HepG2 (cell line): ENCODE measurements around the gene OSGIN1. TPM values are rescaled to one million over a fixed set of nuclear protein-coding genes. Genes with fewer than 3 reads are reported as not detected.
A peak's percentile ranks its signal among the peaks of the same experiment; 100 is the strongest.

Experiments
- BHLHE40 ChIP-seq: IDR thresholded peaks from 2 replicates; pipeline ENCODE4 v1.6.1; 2011; ENCODE audit warnings: low read length, improper control_type of control experiment
- GATAD2A ChIP-seq: IDR thresholded peaks from 2 replicates; pipeline ENCODE4 v1.6.1; 2016
- HHEX ChIP-seq: IDR thresholded peaks from 2 replicates; pipeline ENCODE4 v1.6.1; 2016; ENCODE audit warnings: control low read depth
- IRF2 ChIP-seq: IDR thresholded peaks from 2 replicates; pipeline ENCODE4 v1.6.1; 2018; ENCODE audit warnings: missing genetic modification reagents, missing compliant biosample characterization
- MEIS2 ChIP-seq: sonication (generic); formaldehyde crosslinking; IDR thresholded peaks from 2 replicates; pipeline ENCODE4 v1.9.0; 2021; ENCODE audit warnings: mild to moderate bottlenecking, missing genetic modification reagents
- NR1H2 ChIP-seq: sonication (generic); formaldehyde crosslinking; IDR thresholded peaks from 2 replicates; pipeline ENCODE4 v1.8.1; 2022; ENCODE audit warnings: low read depth, missing genetic modification reagents, borderline replicate concordance
- PRMT3 ChIP-seq: sonication (generic); formaldehyde crosslinking; IDR thresholded peaks from 2 replicates; pipeline ENCODE4 v1.8.1; 2022; ENCODE audit warnings: low read depth, mild to moderate bottlenecking, moderate library complexity, missing genetic modification reagents, borderline replicate concordance
- RXRA ChIP-seq: sonication (generic); formaldehyde crosslinking; IDR thresholded peaks from 2 replicates; pipeline ENCODE4 v1.5.1; 2020; ENCODE audit warnings: missing genetic modification reagents
- SALL1 ChIP-seq: sonication (generic); formaldehyde crosslinking; IDR thresholded peaks from 2 replicates; pipeline ENCODE4 v1.8.0; 2022; ENCODE audit warnings: mild to moderate bottlenecking, missing genetic modification reagents
- SMYD3 ChIP-seq: sonication (generic); formaldehyde crosslinking; IDR thresholded peaks from 2 replicates; pipeline ENCODE4 v1.8.1; 2023; ENCODE audit warnings: mild to moderate bottlenecking, missing genetic modification reagents
- TCF7 ChIP-seq: sonication (generic); IDR thresholded peaks from 2 replicates; pipeline ENCODE4 v1.6.1; 2016; ENCODE audit warnings: antibody characterized with exemption, low read depth
- ZMYM4 ChIP-seq: sonication (generic); formaldehyde crosslinking; IDR thresholded peaks from 2 replicates; pipeline ENCODE4 v1.8.1; 2023; ENCODE audit warnings: mild to moderate bottlenecking, missing genetic modification reagents
- ZNF253 ChIP-seq: sonication (generic); formaldehyde crosslinking; IDR thresholded peaks from 2 replicates; pipeline ENCODE4 v1.8.0; 2022; ENCODE audit warnings: mild to moderate bottlenecking, missing genetic modification reagents, borderline replicate concordance
- ZNF367 ChIP-seq: sonication (generic); formaldehyde crosslinking; IDR thresholded peaks from 2 replicates; pipeline ENCODE4 v1.4.0; 2020; ENCODE audit warnings: missing genetic modification reagents, borderline replicate concordance
- ZNF547 ChIP-seq: sonication (generic); formaldehyde crosslinking; IDR thresholded peaks from 2 replicates; pipeline ENCODE4 v1.5.1; 2020; ENCODE audit warnings: mild to moderate bottlenecking, missing genetic modification reagents
- ZNF557 ChIP-seq: sonication (generic); formaldehyde crosslinking; IDR thresholded peaks from 2 replicates; pipeline ENCODE4 v1.4.0; 2020; ENCODE audit warnings: missing genetic modification reagents
- ZNF720 ChIP-seq: sonication (generic); formaldehyde crosslinking; IDR thresholded peaks from 2 replicates; pipeline ENCODE4 v1.4.0; 2020; ENCODE audit warnings: missing genetic modification reagents
- ZSCAN21 ChIP-seq: sonication (generic); formaldehyde crosslinking; IDR thresholded peaks from 2 replicates; pipeline ENCODE4 v1.8.0; 2022; ENCODE audit warnings: mild to moderate bottlenecking, missing genetic modification reagents, moderate library complexity, borderline replicate concordance
- ZSCAN25 ChIP-seq: sonication (generic); formaldehyde crosslinking; IDR thresholded peaks from 2 replicates; pipeline ENCODE4 v1.8.0; 2022; ENCODE audit warnings: mild to moderate bottlenecking, missing genetic modification reagents
- polyA plus RNA-seq, 8 experiments: library from polyadenylated mRNA; depleted of rRNA in 3 of 8; stranded (reverse) in 7 of 8; unstranded in 1 of 8; fragments of >200 nt; fragmentation: Illumina TruSeq in 4 of 8; extraction: Trizol in 4 of 8; gene quantifications; 2 replicates each; pipeline versions ENCODE4 v1.2.1 to v1.2.3, GENCODE V29; 2011 to 2016; ENCODE audit warnings: low read depth in 4 of 8, missing spikeins in 1 of 8, mixed read lengths in 1 of 8; ENCODE audit not compliant: insufficient read depth in 1 of 8
- total RNA-seq, 5 experiments: library from RNA; depleted of rRNA; stranded (reverse); fragments of >200 nt; fragmentation: Illumina TruSeq; extraction: Trizol; gene quantifications; 2 replicates each; pipeline ENCODE4 v1.2.3, GENCODE V29; 2016; ENCODE audit warnings: low read depth in 1 of 5
- TF ChIP-seq, protein P1 (sequence below): sonication (generic); formaldehyde crosslinking; IDR thresholded peaks from 2 replicates; pipeline ENCODE4 v1.4.0; 2020; ENCODE audit warnings: missing genetic modification reagents, borderline replicate concordance
- TF ChIP-seq, protein P2 (sequence below): sonication (generic); formaldehyde crosslinking; IDR thresholded peaks from 2 replicates; pipeline ENCODE4 v1.5.1; 2020; ENCODE audit warnings: missing genetic modification reagents, mild to moderate bottlenecking, borderline replicate concordance
- TF ChIP-seq, protein P3 (sequence below): sonication (generic); formaldehyde crosslinking; IDR thresholded peaks from 2 replicates; pipeline ENCODE4 v1.4.0; 2020; ENCODE audit warnings: low read depth, missing genetic modification reagents
- TF ChIP-seq, protein P4 (sequence below): sonication (generic); formaldehyde crosslinking; IDR thresholded peaks from 2 replicates; pipeline ENCODE4 v1.5.0; 2020; ENCODE audit warnings: missing genetic modification reagents

OSGIN1 gene
- total and polyA plus RNA-seq, 2 of the 13 experiments (the other 11 are each of a cell fraction or from before 2014, with no cell fraction given): 20.5 to 27.1 TPM

DNA sequence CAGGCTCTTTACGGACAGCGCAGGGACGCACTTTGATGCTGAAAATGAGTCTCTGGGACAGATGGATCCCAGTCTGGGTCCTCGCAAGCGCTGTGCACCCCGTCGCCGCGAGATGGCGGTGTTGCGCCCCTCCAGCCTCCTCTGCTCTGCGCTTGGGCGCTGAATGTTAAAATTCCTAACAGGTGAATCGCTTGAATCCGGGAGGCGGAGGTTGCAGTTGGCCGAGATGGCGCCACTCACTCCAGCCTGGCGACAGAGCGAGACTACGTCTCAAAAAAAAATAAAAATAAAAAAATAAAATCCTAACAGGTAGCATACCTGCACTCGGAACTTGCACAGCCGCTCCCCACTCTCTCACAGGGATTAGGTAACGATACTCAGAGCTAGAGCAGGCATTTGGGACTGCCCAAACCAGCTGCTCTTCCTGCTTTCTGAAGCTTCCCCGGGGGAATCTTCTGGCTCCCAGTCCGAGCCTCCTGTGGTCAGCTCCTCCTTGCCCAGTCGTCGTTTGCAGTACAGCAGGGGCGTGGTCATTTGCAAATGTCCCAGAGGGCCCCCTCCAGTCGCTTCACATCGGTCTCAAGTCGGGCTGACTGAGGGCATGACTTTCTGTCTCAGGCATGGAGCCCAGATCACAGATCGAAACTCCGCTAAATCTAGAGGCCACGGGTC, 26.2 kb upstream of the OSGIN1 start (continued):
- TF ChIP-seq, protein P1, sequence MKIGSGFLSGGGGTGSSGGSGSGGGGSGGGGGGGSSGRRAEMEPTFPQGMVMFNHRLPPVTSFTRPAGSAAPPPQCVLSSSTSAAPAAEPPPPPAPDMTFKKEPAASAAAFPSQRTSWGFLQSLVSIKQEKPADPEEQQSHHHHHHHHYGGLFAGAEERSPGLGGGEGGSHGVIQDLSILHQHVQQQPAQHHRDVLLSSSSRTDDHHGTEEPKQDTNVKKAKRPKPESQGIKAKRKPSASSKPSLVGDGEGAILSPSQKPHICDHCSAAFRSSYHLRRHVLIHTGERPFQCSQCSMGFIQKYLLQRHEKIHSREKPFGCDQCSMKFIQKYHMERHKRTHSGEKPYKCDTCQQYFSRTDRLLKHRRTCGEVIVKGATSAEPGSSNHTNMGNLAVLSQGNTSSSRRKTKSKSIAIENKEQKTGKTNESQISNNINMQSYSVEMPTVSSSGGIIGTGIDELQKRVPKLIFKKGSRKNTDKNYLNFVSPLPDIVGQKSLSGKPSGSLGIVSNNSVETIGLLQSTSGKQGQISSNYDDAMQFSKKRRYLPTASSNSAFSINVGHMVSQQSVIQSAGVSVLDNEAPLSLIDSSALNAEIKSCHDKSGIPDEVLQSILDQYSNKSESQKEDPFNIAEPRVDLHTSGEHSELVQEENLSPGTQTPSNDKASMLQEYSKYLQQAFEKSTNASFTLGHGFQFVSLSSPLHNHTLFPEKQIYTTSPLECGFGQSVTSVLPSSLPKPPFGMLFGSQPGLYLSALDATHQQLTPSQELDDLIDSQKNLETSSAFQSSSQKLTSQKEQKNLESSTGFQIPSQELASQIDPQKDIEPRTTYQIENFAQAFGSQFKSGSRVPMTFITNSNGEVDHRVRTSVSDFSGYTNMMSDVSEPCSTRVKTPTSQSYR (CRISPR knock-in tag): no peak
- TF ChIP-seq PRMT3 (CRISPR knock-in tag) (no peak), ZSCAN25 (0 out of 2 replicates have a peak, but pooled peaks have one; percentile 39), TCF7 (no peak), ZNF557 (CRISPR knock-in tag) (no peak), IRF2 (peak; percentile 75; the same call in 1 of the 2 replicates), HHEX (CRISPR knock-in tag) (no peak), ZNF720 (no peak), ZNF547 (peak; percentile 45; the same call in 1 of the 2 replicates), ZSCAN21 (no peak), BHLHE40 (peak; percentile 47; the same call in 1 of the 2 replicates), MEIS2 (CRISPR knock-in tag) (peak; percentile 28; the same call in 1 of the 2 replicates), GATAD2A (CRISPR knock-in tag) (peak; percentile 73), NR1H2 (CRISPR knock-in tag) (no peak), SMYD3 (CRISPR knock-in tag) (no peak), SALL1 (CRISPR knock-in tag) (peak; percentile 65), ZNF367 (CRISPR knock-in tag) (no peak), RXRA (CRISPR knock-in tag) (no peak), ZMYM4 (CRISPR knock-in tag) (0 out of 2 replicates have a peak, but pooled peaks have one; percentile 20), ZNF253 (no peak)
- TF ChIP-seq, protein P2, sequence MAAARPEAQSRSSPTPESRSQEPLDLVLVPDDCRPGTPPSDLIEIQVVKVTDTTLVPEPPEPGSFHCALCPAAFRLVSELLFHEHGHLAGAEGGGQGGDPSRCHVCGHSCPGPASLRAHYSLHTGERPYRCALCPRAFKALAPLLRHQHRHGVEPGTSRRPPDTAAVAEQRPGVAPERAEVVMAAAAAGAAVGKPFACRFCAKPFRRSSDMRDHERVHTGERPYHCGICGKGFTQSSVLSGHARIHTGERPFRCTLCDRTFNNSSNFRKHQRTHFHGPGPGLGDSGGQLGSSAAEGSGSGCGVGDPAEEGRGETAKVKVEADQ: 0 out of 2 replicates have a peak, but pooled peaks have one; percentile 71
- TF ChIP-seq, protein P3, sequence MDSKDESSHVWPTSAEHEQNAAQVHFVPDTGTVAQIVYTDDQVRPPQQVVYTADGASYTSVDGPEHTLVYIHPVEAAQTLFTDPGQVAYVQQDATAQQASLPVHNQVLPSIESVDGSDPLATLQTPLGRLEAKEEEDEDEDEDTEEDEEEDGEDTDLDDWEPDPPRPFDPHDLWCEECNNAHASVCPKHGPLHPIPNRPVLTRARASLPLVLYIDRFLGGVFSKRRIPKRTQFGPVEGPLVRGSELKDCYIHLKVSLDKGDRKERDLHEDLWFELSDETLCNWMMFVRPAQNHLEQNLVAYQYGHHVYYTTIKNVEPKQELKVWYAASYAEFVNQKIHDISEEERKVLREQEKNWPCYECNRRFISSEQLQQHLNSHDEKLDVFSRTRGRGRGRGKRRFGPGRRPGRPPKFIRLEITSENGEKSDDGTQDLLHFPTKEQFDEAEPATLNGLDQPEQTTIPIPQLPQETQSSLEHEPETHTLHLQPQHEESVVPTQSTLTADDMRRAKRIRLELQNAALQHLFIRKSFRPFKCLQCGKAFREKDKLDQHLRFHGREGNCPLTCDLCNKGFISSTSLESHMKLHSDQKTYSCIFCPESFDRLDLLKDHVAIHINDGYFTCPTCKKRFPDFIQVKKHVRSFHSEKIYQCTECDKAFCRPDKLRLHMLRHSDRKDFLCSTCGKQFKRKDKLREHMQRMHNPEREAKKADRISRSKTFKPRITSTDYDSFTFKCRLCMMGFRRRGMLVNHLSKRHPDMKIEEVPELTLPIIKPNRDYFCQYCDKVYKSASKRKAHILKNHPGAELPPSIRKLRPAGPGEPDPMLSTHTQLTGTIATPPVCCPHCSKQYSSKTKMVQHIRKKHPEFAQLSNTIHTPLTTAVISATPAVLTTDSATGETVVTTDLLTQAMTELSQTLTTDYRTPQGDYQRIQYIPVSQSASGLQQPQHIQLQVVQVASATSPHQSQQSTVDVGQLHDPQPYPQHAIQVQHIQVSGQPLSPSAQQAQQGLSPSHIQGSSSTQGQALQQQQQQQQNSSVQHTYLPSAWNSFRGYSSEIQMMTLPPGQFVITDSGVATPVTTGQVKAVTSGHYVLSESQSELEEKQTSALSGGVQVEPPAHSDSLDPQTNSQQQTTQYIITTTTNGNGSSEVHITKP (CRISPR knock-in tag): no peak
- TF ChIP-seq, protein P4, sequence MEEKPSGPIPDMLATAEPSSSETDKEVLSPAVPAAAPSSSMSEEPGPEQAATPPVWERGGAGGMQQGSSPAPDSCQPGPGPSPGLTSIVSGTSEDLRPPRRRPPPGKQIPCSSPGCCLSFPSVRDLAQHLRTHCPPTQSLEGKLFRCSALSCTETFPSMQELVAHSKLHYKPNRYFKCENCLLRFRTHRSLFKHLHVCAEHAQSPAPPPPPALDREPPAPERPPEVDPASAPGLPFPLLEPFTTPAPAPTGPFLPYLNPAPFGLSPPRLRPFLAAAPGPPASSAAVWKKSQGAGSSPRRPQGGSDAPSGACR: no peak
